WTC11 (cell line): Measurements from ENCODE around the gene PYGB.

Experiments used
- ATF3 ChIP-seq: sonication (generic); formaldehyde crosslinking; conservative IDR thresholded peaks from 2 replicates; pipeline ENCODE4 v1.8.1; 2022; ENCODE audit warnings: mild to moderate bottlenecking, missing genetic modification reagents
- CREB1 ChIP-seq: sonication (generic); formaldehyde crosslinking; IDR thresholded peaks from 2 replicates; pipeline ENCODE4 v1.8.0; 2023; ENCODE audit warnings: mild to moderate bottlenecking, missing genetic modification reagents
- CTCF ChIP-seq: fragments of 200-600 bp; IDR thresholded peaks from 2 replicates; pipeline ENCODE4 v1.8.0; 2022; ENCODE audit warnings: antibody characterized with exemption
- ETV6 ChIP-seq: sonication (generic); formaldehyde crosslinking; IDR thresholded peaks from 2 replicates; pipeline ENCODE4 v1.8.1; 2022; ENCODE audit warnings: mild to moderate bottlenecking, missing genetic modification reagents
- JUN ChIP-seq: sonication (generic); formaldehyde crosslinking; IDR thresholded peaks from 2 replicates; pipeline ENCODE4 v1.8.0; 2023; ENCODE audit warnings: mild to moderate bottlenecking, missing genetic modification reagents
- SP1 ChIP-seq: sonication (generic); formaldehyde crosslinking; conservative IDR thresholded peaks from 2 replicates; pipeline ENCODE4 v1.8.1; 2022; ENCODE audit warnings: missing genetic modification reagents
- TCF7 ChIP-seq: sonication (generic); formaldehyde crosslinking; IDR thresholded peaks from 2 replicates; pipeline ENCODE4 v1.8.0; 2022; ENCODE audit warnings: mild to moderate bottlenecking, low read depth, missing genetic modification reagents, moderate library complexity

DNA sequence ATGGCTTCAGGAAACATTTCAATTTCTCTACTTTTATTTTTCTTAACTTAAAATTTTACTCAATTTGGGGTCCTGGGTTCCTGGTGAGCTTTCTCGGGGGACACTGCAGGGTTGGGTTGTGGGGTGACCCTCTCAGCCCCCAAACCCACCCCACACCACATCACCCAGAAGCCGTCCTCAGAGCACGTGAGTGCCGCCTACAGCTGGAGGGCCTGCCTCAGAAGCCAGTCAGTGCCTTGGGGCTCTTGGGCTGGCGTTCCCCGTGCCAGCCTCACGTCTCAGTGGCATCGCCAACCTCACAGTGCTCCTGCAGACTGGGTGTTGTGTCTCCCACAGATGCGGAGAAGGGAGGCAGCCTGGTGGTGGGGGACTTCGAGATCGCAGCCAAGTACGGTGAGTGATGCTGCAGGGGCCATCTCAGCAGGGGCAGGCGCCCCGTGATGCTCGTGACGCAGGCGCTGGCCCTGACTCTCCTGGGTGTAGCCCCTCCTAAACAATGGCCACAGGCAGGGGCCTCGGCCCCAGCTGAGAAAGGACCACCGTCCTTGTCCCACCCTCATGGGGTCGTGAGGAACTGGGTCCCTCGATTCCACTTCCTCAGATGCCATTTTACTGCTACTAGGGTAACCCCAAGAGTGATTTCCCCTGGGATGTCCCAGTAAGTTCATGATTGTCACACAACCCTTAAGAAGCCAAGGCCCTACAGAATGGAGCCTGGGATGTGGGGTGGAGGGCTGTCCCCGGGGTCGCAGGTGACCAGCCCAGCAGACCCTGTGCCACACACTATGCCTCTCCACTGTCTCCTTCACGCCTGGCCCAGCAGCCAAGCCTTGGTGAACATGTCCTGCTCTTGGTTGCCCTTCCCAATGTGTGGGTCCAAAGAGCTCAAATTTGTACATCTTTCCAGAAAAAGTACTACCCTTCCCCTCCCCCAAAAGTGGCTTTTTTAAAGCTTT, 23.8 kb upstream of the PYGB start:
- no peak for TF ChIP-seq CTCF
- no peak for TF ChIP-seq SP1 (CRISPR knock-in tag)
- no peak for TF ChIP-seq ATF3 (CRISPR knock-in tag)
- no peak for TF ChIP-seq ETV6 (CRISPR knock-in tag)
- no peak for TF ChIP-seq JUN (CRISPR knock-in tag)
- no peak for TF ChIP-seq CREB1 (CRISPR knock-in tag)
- TF ChIP-seq TCF7 (CRISPR knock-in tag), result no peak
